ENCODE results near the gene SP140.
"Not testable (repeated sequence)": the region's sequence is repeated elsewhere in the genome, so short reads cannot be mapped to it uniquely, and the experiment has no call there.

Gene SP140

DNA sequence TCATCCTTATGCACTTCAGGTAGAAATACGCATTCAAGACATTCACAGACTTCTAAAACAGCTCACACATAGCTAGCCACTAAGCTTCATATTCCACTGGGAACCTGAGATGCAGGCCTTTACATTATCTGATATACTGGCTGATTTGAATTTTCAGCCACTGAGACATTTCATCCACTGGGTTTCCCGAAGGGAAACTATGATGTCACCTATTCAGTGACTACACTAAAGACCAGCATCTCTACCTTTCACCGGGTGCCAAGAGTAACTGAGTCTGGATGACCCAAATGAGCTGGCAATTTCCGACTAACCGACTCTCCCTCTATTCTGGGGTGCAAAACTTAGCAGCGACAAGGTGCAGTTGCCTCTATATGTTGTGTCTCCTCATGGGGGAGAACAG, 69.7 kb downstream of the SP140 start:
- DNase-seq, result no peak

GRCh38 chr2:230296917-230297316, 71.4 kb downstream of the SP140 start:
- no peak for DNase-seq

DNA sequence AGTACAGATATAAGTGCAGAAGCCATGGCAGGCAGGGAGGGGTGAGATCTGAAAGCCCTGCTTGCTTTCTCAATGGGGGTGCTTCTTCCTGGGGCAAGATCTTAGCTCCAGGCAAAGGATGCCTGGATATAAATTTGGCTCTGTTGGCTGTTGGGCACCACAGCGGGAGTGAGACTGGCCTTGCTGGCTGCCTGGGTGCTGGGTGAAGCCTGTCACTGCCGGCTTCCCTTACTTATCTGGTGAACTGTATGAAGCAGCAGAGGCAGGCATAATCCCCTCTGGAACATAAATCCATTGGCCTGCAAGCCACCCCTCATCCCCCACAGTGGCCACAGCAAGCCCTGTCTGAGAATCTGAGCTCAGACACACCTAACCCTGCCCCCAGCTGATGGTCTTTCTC, 74.1 kb downstream of the SP140 start:
- no peak for DNase-seq

GRCh38 chr2:230305416-230306275, 80.1 kb downstream of the SP140 start:
- DNase-seq, result no peak

DNA sequence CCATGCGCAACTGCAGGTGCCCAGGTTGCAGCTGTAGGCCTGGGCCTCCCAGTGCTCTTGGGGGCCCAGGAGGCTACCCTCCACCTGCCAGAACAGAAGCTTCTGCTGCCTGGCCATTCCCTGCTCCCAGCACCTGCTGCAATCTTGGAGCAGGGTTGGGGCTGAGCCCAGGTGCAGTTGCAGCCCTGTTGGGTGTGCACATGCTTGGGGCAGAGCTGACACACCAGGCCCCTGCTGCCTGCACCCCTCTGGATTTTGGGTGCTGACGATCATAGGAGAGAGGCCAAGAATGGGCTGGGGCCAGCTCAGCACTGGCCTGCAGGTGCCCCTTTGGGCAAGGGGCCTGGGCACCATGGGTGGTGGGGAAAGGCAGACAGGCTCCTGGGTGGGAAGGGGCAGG, 80.9 kb downstream of the SP140 start:
- no peak for DNase-seq

- no peak for DNase-seq
Measured at GRCh38 chr2:230307485-230307884, 81.9 kb downstream of the SP140 start.

- DNase-seq, result no peak
Measured at GRCh38 chr2:230308402-230309000, 83.0 kb downstream of the SP140 start.

GRCh38 chr2:230310792-230311191, 85.3 kb downstream of the SP140 start:
- not testable (repeated sequence) for DNase-seq

- DNase-seq, result not testable (repeated sequence)
Measured at GRCh38 chr2:230311634-230312033, 86.1 kb downstream of the SP140 start.

- DNase-seq, result no peak
Measured at GRCh38 chr2:230312638-230313037, 87.1 kb downstream of the SP140 start.

DNA sequence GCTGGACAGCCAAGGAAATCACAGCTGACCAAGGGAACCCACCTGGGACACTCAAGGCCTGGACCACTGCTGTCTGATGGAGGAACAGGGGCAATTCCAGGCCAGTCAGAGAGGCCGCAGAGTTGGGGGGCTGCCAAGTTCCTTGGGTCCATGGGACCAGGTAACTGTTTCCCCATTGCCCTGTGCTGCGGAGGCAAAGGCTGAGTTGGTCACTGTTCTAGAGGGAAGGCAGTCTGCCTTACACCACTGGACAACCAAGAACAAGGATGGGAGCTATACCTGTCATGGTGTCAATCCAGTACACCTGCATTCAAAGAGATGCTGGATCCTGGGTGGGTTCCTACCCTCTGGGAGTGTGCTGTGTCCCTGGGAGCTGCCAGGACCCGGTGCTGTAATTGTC, 91.8 kb downstream of the SP140 start:
- DNase-seq, result no peak

- DNase-seq, result no peak
Measured at GRCh38 chr2:230318190-230319121, 92.9 kb downstream of the SP140 start.

DNA sequence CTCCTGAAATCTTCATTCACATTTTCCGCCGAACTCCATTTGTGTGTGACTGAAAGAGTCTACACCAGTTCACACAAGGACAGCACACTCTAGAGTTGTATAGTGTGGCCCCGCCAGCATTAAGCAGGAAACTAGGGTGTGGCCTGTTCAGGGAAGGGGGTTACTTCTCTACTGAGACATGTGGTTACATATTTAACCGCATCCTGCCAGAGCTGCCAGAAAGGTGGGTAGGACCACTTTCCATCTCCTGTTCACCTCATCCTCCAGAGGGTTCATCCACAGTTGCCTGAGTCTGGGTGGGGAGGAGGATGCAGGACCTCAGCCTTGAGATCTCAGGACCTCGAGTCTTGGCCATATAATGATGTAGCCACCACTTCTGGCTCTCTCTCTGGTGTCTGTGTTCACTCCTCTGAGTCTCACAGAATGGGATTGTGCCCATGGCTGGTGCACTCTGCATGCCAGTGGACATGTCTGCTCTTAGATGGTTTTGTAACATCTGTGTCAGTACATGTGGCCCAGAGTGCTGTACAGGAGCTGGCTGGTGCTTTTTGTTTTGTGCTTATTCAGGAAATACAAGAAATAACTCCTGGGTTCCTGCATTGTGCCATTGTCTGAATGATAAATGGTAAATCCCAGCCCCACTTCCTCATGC, 93.8 kb downstream of the SP140 start:
- DNase-seq, result peak; percentile 53

- no peak for DNase-seq
Measured at GRCh38 chr2:230321031-230321430, 95.5 kb downstream of the SP140 start.

DNA sequence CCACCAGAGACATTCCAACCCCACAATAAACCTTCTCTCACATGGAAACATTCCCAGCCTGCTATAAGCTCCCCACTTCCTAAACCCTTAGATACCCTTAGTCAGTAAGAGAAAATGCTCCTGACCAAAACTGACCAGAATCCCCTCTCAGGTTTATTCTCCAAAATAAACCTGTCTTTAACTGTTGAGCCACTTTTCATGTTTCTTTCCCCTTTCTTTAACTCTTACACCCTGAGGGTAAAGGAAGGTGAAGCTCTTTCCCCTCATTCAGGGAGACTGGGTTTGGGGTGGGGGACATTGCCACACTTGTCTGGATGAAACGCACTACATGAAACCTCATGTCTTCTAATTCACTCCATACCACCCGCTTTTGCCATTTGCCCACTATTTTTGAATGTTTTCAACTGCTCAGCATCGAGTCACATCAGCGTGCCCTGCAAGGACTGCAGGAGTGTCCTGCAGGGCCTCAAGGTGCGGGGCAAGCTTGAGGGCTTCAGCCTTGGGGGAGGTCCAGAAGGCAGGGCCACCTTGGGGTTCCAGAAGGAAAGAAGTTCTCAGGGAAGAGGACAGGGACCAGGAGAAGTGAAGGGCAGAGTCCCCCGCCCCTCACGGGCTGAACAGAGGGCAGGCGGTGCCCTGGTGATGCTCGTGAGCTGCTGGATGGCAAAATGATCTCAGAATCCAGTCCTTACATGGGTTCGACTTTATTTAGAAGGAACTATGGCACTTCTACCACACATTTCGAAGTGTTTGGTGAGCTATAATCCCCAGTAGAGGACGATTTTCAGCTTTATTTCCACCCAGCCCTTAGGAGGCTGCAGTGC, 97.2 kb downstream of the SP140 start:
- DNase-seq, result no peak

DNA sequence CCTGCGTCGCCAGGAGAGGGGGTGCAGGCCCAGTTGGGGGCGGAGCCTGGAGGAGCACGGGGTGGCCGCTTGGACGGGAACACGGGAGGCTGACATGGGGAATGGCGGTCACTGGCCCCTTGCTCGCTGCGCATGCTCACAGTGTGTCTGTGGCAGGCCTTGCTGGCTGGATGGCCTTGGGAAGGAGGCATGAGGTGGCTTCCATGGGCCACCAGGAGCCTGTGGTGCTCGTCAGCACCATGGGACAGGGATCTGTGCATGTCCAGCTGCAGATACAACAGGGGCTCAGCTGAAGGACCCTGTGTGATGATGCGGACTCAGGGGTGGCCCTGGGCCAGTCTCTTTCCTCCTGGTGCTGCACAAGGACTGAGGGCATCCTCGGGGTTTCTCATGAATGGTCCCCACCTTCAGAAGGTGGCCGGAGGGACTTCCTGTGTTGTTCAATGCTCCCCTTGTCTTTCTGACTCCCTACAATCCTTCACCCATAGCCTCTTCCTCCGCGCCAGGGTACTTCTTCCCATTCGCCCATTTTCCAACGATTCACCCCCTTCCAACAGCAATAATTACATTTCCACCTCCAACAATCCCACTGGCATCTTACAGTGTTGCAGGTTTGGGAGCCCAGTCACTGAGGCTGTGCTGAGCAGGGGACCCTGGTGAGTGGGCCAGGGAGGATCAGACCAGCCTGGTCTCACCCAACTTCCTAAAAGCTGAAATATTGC, 98.0 kb downstream of the SP140 start:
- DNase-seq, result no peak

DNA sequence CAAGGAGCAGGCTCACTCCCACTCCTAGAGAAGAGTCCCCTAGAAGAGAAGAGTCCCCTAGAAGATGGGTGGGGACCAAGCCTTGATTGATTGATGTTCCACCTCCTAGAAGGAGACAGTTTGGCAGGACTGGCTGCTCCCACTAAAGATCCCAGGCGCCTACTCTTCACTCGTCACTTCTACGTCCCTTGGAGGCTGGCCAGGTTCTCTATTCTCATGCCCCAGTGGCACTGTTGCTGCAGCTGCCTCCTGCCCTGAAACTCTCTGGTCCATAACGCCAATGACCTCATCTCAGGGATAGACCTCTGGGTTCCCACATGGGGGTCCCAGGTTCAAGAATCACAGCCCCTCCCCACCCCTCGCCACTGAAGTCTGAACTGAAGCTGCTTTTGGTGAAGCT, 99.0 kb downstream of the SP140 start:
- DNase-seq, result no peak

GRCh38 chr2:230325316-230326243, 100.0 kb downstream of the SP140 start:
- DNase-seq, result no peak

DNA sequence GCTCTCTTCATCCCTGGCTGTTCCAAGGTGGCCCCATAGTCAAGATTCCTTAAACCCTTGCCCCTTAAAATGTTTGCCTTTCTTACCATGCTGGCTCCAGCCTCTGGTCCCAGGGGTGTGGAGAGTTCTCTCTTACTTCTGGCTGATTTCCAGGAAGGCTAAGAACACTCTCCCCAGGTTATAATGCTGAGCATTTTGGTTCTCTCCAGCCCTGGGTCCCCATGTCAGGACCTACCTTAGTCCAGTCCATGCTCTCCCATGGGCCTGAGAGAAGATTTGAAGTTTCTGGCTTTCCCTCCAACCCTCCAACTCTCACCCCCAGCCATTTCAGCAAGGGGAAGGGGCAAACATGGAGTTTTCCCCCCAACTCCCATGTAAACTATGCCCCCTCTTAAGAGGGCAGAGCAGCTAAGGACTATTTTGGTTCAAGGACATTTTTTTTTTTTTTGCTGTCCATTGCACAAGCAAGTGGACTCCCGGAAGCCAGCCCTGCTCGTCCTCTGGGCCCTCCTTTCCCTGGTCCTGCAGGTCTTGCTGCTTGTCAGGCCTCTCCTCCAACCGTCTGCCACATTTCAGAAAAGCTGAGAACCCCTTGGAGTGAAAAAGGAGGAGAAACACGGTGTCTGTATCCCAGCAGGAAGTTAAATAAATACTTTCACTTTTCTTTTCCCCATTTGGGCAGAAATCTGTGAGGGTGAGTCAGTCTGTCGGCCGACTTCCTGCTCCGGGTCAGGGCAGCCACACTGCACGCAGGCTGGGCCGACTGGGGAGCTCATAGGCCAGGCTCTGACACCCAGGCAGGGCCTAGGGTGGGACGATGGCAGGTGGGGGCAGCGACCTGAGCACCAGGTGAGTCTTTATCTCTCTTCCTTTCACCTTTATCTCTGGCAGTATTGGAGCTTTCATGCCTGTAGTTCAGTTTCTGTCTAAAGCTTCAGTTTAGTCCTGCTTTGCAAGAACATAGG, 101.2 kb downstream of the SP140 start, which contains the start of gene SP140L:
Gene SP140L (plus strand): TSS at position 741 of the 965 bp plus-strand sequence. CDS start 77 bp downstream, at position 818.
- DNase-seq, result peak; percentile 73
